Bronchial smooth muscle cell (primary cell): ENCODE data around the gene SFTPD. TPM values are rescaled to one million over a fixed set of nuclear protein-coding genes. Genes with fewer than 3 reads are reported as not detected.

Source experiments
- total RNA-seq: library from RNA; depleted of rRNA; stranded (reverse); fragments of >200 nt; gene quantifications from 2 replicates; pipeline ENCODE4 v1.2.1, GENCODE V29; 2014

SFTPD gene
- total RNA-seq, result not detected in 2 replicates

GRCh38 chr10:79948976-79949722, at the start of gene SFTPD:
Gene SFTPD (minus strand): TSS chr10:79949105. CDS start chr10:79946659, 2,446 bp downstream.

Other genes with a start within 250 kb of the SFTPD start
- gene NUTM2B, start 245.9 kb downstream of the SFTPD start, total RNA-seq, result 0.16 and 0.52 TPM in 2 replicates
- not detected in 2 replicates for gene NUTM2E, start 122.4 kb downstream of the SFTPD start, total RNA-seq
- 6.9 and 9.9 TPM in 2 replicates for gene TMEM254, start 129.6 kb upstream of the SFTPD start, total RNA-seq
- 49.6 and 60.6 TPM in 2 replicates for gene PLAC9, start 183.6 kb upstream of the SFTPD start, total RNA-seq